Lung (tissue), 12 donors: ENCODE results near the gene IFT22. TPM values are rescaled to one million over a fixed set of nuclear protein-coding genes. Genes with fewer than 3 reads are reported as not detected.

Source experiments
- ATAC-seq: fragments of 200-7000 bp; cut with Tn5 transposase; one replicate; pipeline ENCODE4 v1.9.1; 2020; ENCODE audit warnings: moderate number of reproducible peaks; ENCODE audit not compliant: insufficient read depth, low FRiP score
- DNase-seq, 3 donors: peaks; one replicate each; pipeline ENCODE4 v3.0.0-alpha.2; 2013 to 2017
- H3K27ac ChIP-seq, 2 donors: one replicate each; pipeline ENCODE4 v1.5.1; 2013; ENCODE audit warnings: mild to moderate bottlenecking in 2 of 2, moderate library complexity in 2 of 2, control low read depth in 1 of 2, inconsistent platforms in 1 of 2, low read depth in 1 of 2, low read length in 1 of 2
- H3K27me3 ChIP-seq, 3 donors: one replicate each; pipeline ENCODE4 v1.5.1; 2013; ENCODE audit warnings: low read length in 2 of 3; ENCODE audit not compliant: control insufficient read depth in 3 of 3, insufficient read depth in 3 of 3
- H3K36me3 ChIP-seq, 4 donors: one replicate each; pipeline ENCODE4 v1.5.1; 2013; ENCODE audit warnings: low read length in 4 of 4, mild to moderate bottlenecking in 1 of 4, moderate library complexity in 1 of 4; ENCODE audit not compliant: control insufficient read depth in 4 of 4, insufficient read depth in 4 of 4
- H3K4me1 ChIP-seq, 5 donors: one replicate each; pipeline ENCODE4 v1.5.1; 2013; ENCODE audit warnings: low read length in 5 of 5, mild to moderate bottlenecking in 2 of 5, moderate library complexity in 1 of 5; ENCODE audit not compliant: control insufficient read depth in 5 of 5, insufficient read depth in 5 of 5
- H3K4me3 ChIP-seq: one replicate; pipeline ENCODE4 v1.5.1; 2013; ENCODE audit warnings: mild to moderate bottlenecking, control low read depth, moderate library complexity
- H3K9ac ChIP-seq, 2 donors: one replicate each; pipeline ENCODE4 v1.5.1; 2013; ENCODE audit warnings: low read length in 2 of 2, control low read depth in 1 of 2; ENCODE audit not compliant: insufficient read depth in 1 of 2
- H3K9me3 ChIP-seq, 4 donors: one replicate each; pipeline ENCODE4 v1.5.1; 2013; ENCODE audit warnings: low read length in 3 of 4, mild to moderate bottlenecking in 1 of 4, moderate library complexity in 1 of 4; ENCODE audit not compliant: control insufficient read depth in 4 of 4, insufficient read depth in 3 of 4
- WGBS, 2 donors: extraction: QIAGEN DNeasy Blood & Tissue Kit; methylation state at CpG; one replicate each; pipeline ENCODE4 v1.1.7; 2013; 5-methylcytosine and 5-hydroxymethylcytosine counted together
- polyA plus RNA-seq, 2 donors: library from polyadenylated mRNA; stranded (reverse); fragments of 200-250 nt; gene quantifications; one replicate each; pipeline ENCODE4 v1.2.1, GENCODE V29; 2013
- total RNA-seq, 2 donors: library from RNA; depleted of rRNA in 1 of 2; stranded (reverse); fragments of >200 nt in 1 of 2; gene quantifications; one replicate each; pipeline ENCODE4 v1.2.1, GENCODE V29; 2014 to 2021
- TF ChIP-seq, protein P1 (sequence below): IDR thresholded peaks from 2 replicates; pipeline ENCODE4 v1.5.1; 2012; ENCODE audit warnings: mild to moderate bottlenecking; ENCODE audit errors: control extremely low read depth, extremely low read depth
- donor health status: control.
- donor health status: control.
- donor health status: Bipolar disorder and iron deficiency.
- donor health status: healthy.
- donor health status: DM: yes; HTN: yes; CAD: no.

IFT22 gene
- total and polyA plus RNA-seq, 4 donors: 23.6 to 44.7 (median 34.0) TPM

DNA sequence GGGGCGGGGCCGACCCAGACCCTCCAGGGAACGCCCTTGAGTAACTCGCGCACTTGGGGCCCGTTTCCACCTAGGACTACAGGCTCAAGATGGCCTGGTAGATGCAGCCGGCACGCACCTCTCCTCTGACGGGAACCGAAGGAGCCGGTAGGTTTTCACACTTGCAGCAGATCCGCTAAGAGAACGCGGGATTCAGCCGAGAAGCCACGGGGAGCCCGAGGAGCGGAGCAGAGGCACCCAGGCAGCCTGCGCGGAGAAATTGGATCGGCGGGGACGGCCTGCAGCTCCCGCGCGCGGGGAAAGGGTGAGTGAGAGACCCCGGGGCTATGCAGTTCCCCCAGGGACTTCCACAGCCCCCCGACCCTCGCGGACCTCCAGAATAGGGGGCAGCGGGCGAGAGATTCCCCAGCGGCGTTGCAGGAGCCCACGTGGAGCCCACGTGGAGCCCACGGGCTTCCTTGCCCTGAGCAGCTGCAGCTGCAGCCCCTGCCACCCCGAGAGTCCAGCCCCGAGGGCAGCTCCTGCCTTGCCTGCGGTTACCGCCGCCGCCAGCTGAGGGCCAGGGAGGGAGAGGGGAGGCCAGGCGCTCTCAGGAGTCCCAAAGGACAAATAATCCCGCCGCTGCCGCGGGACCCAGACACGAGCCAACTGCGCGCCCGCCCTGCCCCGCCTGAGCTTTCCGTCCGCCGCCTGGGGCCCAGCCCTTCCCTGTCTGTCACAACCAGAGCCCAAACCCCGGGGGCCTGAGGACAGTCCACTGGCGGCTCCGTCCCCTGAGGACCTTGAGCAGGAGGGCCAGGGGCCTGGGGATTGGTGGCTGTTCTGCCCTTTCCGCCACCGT lies 13.1 kb downstream of the IFT22 start:
- peak; percentile 89 for ATAC-seq
- TF ChIP-seq, protein P1, sequence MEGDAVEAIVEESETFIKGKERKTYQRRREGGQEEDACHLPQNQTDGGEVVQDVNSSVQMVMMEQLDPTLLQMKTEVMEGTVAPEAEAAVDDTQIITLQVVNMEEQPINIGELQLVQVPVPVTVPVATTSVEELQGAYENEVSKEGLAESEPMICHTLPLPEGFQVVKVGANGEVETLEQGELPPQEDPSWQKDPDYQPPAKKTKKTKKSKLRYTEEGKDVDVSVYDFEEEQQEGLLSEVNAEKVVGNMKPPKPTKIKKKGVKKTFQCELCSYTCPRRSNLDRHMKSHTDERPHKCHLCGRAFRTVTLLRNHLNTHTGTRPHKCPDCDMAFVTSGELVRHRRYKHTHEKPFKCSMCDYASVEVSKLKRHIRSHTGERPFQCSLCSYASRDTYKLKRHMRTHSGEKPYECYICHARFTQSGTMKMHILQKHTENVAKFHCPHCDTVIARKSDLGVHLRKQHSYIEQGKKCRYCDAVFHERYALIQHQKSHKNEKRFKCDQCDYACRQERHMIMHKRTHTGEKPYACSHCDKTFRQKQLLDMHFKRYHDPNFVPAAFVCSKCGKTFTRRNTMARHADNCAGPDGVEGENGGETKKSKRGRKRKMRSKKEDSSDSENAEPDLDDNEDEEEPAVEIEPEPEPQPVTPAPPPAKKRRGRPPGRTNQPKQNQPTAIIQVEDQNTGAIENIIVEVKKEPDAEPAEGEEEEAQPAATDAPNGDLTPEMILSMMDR: no peak
- 9 to 14% methylated on average over 49 to 62 of the region's 62 CpGs for WGBS, 2 donors
- no peak overlapping the region for H3K27ac ChIP-seq
- H3K4me1 ChIP-seq: no peaks in the 10 kb centered on the region
- H3K9ac ChIP-seq: no peak overlapping the region
- H3K36me3 ChIP-seq: no peaks in the 10 kb centered on the region
- H3K27me3 ChIP-seq: peaks cover 0 to 16% (median 2%) of the 10 kb centered on the region in 3 donors
- H3K4me3 ChIP-seq: peak overlapping the region; percentile 6
- H3K9me3 ChIP-seq: peaks cover 0 to 9% (median 4%) of the 10 kb centered on the region in 4 donors
- peak; percentile 54 to 68 (median 62) for DNase-seq

DNA sequence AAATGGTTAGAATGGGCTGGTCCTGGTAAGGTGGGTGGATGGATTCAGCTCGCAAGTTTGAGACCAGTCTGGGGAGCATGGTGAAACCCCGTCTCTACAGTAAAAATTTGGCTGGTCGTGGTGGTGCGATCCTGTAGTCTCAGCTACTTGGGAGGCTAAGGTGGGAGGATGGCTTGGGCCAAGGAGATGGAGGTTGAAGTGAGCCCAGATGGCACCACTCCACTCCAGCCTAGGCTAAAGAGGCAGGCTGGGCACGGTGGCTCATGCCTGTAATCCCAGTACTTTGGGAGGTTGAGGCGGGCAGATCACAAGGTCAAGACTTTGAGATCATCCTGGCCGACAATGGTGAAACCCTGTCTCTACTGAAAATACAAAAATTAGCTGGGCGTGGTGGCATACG lies 15.3 kb downstream of the IFT22 start:
- ATAC-seq: no peak
- no peak overlapping the region for H3K27ac ChIP-seq
- peaks cover under 1 to 25% (median 4%) of the 10 kb centered on the region in 4 donors for H3K9me3 ChIP-seq
- H3K4me1 ChIP-seq: peaks cover 0 to 4% (median 0%) of the 10 kb centered on the region in 5 donors
- no peak overlapping the region for H3K9ac ChIP-seq
- H3K36me3 ChIP-seq: no peaks in the 10 kb centered on the region
- no peak for DNase-seq
- 95 to 96% methylated on average over 9 of the region's 9 CpGs for WGBS, 2 donors
- no peak overlapping the region for H3K4me3 ChIP-seq
- TF ChIP-seq, protein P1: no peak
- H3K27me3 ChIP-seq: peaks cover 5 to 35% (median 18%) of the 10 kb centered on the region in 3 donors

DNA sequence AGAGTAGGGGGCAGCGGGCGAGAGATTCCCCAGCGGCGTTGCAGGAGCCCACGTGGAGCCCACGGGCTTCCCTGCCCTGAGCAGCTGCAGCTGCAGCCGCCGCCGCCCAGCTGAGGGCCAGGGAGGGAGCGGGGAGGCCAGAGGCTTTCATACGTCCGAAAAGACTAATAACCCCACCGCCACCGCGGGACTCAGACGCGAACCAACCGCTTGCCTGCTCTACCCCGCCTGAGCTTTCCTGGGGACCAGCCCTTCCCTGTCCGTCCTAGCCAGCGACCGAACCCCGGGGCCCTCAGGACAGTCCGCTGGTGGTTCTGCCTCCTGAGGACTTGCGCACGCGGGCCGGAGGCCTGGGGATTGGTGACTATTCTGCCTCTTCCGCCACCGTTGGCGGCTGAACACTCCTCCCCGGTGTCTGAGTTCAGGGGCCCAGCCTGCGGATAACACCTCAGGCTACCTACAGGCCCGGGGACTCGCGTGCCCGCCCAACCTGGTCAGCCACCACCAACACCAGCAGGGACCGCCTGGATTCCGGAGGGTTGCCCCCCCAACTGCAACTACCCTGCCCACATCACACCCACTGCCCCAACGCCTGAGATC lies 18.4 kb downstream of the IFT22 start:
- Histone ChIP-seq H3K9ac (no peak overlapping the region), H3K27ac (no peak overlapping the region), H3K4me1 (peaks cover 0 to 4% (median 0%) of the 10 kb centered on the region in 5 donors), H3K9me3 (peaks cover 0 to 34% (median 3%) of the 10 kb centered on the region in 4 donors), H3K4me3 (peak overlapping the region; percentile 10), H3K36me3 (no peaks in the 10 kb centered on the region), H3K27me3 (peaks cover 13 to 62% (median 48%) of the 10 kb centered on the region in 3 donors)
- 6 to 14% methylated on average over 40 of the region's 40 CpGs for WGBS, 2 donors
- DNase-seq (no peak), ATAC-seq (no peak)
- TF ChIP-seq, protein P1: no peak
